IMR-90 (cell line): Measurements from ENCODE around the gene CCDC9. TPM values are rescaled to one million over a fixed set of nuclear protein-coding genes. Genes with fewer than 3 reads are reported as not detected.

Experiments used
- ATAC-seq: fragments of 200-7000 bp; cut with Tn5 transposase; 2 replicates; pipeline ENCODE4 v1.9.1; 2020; ENCODE audit warnings: low read depth, mild to moderate bottlenecking, moderate library complexity
- BruUV-seq: library from RNA; stranded (reverse); fragments of 400-500 nt; replicated peaks from 2 replicates; lab custom pipeline; 2021; lab: Mats Ljungman, UMichigan
- CTCF ChIA-PET: fragments of 300-600 bp; formaldehyde crosslinking; extraction: SDS; loops from one replicate; lab custom pipeline; 2021; ENCODE audit warnings: antibody characterized with exemption; lab: Yijun Ruan, JAX
- POLR2A ChIA-PET: fragments of 300-600 bp; sonication (Branson Sonifier 250); formaldehyde crosslinking; loops from one replicate; lab custom pipeline; 2022; ENCODE audit warnings: antibody characterized with exemption; ENCODE audit not compliant: unreplicated experiment; lab: Charles Lee
- DNase-seq: peaks from one replicate; pipeline ENCODE4 v3.0.0; 2013
- H2AFZ ChIP-seq: replicated peaks from 2 replicates; pipeline ENCODE3; 2013; ENCODE audit warnings: low read length, mild to moderate bottlenecking; ENCODE audit not compliant: poor library complexity
- H2AK5ac ChIP-seq: 2 replicates; pipeline ENCODE4 v1.6.1; 2013; ENCODE audit warnings: low read depth, low read length, inconsistent platforms
- H2AK9ac ChIP-seq: replicated peaks from 2 replicates; pipeline ENCODE3; 2013; ENCODE audit warnings: mild to moderate bottlenecking, low read depth, low read length, moderate library complexity; ENCODE audit not compliant: poor library complexity
- H2BK120ac ChIP-seq: 2 replicates; pipeline ENCODE4 v1.6.1; 2013; ENCODE audit warnings: low read depth, low read length, inconsistent platforms
- H2BK15ac ChIP-seq: 3 replicates; pipeline ENCODE4 v1.6.1; 2013; ENCODE audit warnings: low read depth, low read length, inconsistent platforms
- H2BK20ac ChIP-seq: 2 replicates; pipeline ENCODE4 v1.6.1; 2013; ENCODE audit warnings: low read depth, mild to moderate bottlenecking, inconsistent platforms, low read length, moderate library complexity
- H2BK5ac ChIP-seq: 2 replicates; pipeline ENCODE4 v1.6.1; 2013; ENCODE audit warnings: mild to moderate bottlenecking, low read depth, low read length, inconsistent platforms; ENCODE audit not compliant: poor library complexity, severe bottlenecking
- H3K14ac ChIP-seq: replicated peaks from 2 replicates; pipeline ENCODE4 v1.6.1; 2013; ENCODE audit warnings: low read depth, low read length, inconsistent platforms
- H3K18ac ChIP-seq: 2 replicates; pipeline ENCODE4 v1.6.1; 2013; ENCODE audit warnings: low read depth, low read length, control low read depth
- H3K23ac ChIP-seq: 2 replicates; pipeline ENCODE4 v1.6.1; 2013; ENCODE audit warnings: low read depth, low read length, inconsistent platforms
- H3K27ac ChIP-seq: 2 replicates; pipeline ENCODE4 v1.5.1; 2013; ENCODE audit warnings: mild to moderate bottlenecking, control low read depth, low read length; ENCODE audit not compliant: insufficient read depth
- H3K27me3 ChIP-seq: 2 replicates; pipeline ENCODE4 v1.6.1; 2013; ENCODE audit warnings: low read length; ENCODE audit not compliant: control insufficient read depth, insufficient read depth
- H3K36me3 ChIP-seq: 2 replicates; pipeline ENCODE4 v1.6.1; 2013; ENCODE audit warnings: low read length, mixed read lengths; ENCODE audit not compliant: control insufficient read depth, insufficient read depth
- H3K4ac ChIP-seq: 2 replicates; pipeline ENCODE4 v1.6.1; 2013; ENCODE audit warnings: low read depth, low read length, inconsistent platforms
- H3K4me1 ChIP-seq: 2 replicates; pipeline ENCODE4 v1.6.1; 2013; ENCODE audit warnings: low read length, mixed read lengths; ENCODE audit not compliant: control insufficient read depth, insufficient read depth
- H3K4me2 ChIP-seq: 2 replicates; pipeline ENCODE4 v1.6.1; 2013; ENCODE audit warnings: low read depth, mild to moderate bottlenecking, control low read depth, low read length, moderate library complexity
- H3K4me3 ChIP-seq: 2 replicates; pipeline ENCODE4 v1.5.1; 2013; ENCODE audit warnings: low read depth, mild to moderate bottlenecking, control low read depth, low read length, moderate library complexity; ENCODE audit not compliant: insufficient read depth
- H3K56ac ChIP-seq: 2 replicates; pipeline ENCODE4 v1.6.1; 2013; ENCODE audit warnings: low read length, inconsistent platforms; ENCODE audit not compliant: insufficient read depth; ENCODE audit errors: extremely low read depth
- H3K79me1 ChIP-seq, 2 experiments: 2 replicates each; pipeline ENCODE4 v1.6.1; 2013; ENCODE audit warnings: low read length in 2 of 2, inconsistent platforms in 1 of 2, low read depth in 1 of 2
- H3K9ac ChIP-seq: 2 replicates; pipeline ENCODE4 v1.6.1; 2013; ENCODE audit warnings: low read depth, low read length, control low read depth
- H3K9me1 ChIP-seq: 2 replicates; pipeline ENCODE4 v1.6.1; 2013; ENCODE audit warnings: low read length, inconsistent platforms; ENCODE audit not compliant: insufficient read depth
- H3K9me3 ChIP-seq: 2 replicates; pipeline ENCODE4 v1.6.1; 2013; ENCODE audit warnings: low read length; ENCODE audit not compliant: control insufficient read depth, insufficient read depth
- H4K20me1 ChIP-seq: 2 replicates; pipeline ENCODE4 v1.6.1; 2013; ENCODE audit warnings: low read length, inconsistent platforms; ENCODE audit not compliant: insufficient read depth
- H4K5ac ChIP-seq: 2 replicates; pipeline ENCODE4 v1.6.1; 2013; ENCODE audit warnings: mild to moderate bottlenecking, low read depth, low read length, control low read depth
- H4K8ac ChIP-seq, 2 experiments: 2 replicates each; pipeline ENCODE4 v1.6.1; 2013; ENCODE audit warnings: low read depth in 2 of 2, low read length in 2 of 2, control low read depth in 1 of 2, inconsistent platforms in 1 of 2
- H4K91ac ChIP-seq: 2 replicates; pipeline ENCODE4 v1.6.1; 2013; ENCODE audit warnings: low read depth, low read length, inconsistent platforms; ENCODE audit not compliant: insufficient read depth
- BHLHE40 ChIP-seq: fragments of 150-350 bp; IDR thresholded peaks from 2 replicates; pipeline ENCODE4 v1.6.1; 2016; ENCODE audit warnings: mild to moderate bottlenecking, low read depth, low read length
- CEBPB ChIP-seq: IDR thresholded peaks from 2 replicates; pipeline ENCODE4 v1.6.1; 2012; ENCODE audit warnings: low read depth, low read length, improper control_type of control experiment
- CHD1 ChIP-seq: IDR thresholded peaks from 2 replicates; pipeline ENCODE4 v1.6.1; 2012; ENCODE audit warnings: low read depth, low read length, improper control_type of control experiment
- FOS ChIP-seq: fragments of 150-350 bp; IDR thresholded peaks from 2 replicates; pipeline ENCODE4 v1.6.1; 2016; ENCODE audit warnings: low read depth, low read length
- MAFK ChIP-seq: IDR thresholded peaks from 2 replicates; pipeline ENCODE4 v1.6.1; 2012; ENCODE audit warnings: low read depth, low read length, improper control_type of control experiment
- MAZ ChIP-seq: IDR thresholded peaks from 2 replicates; pipeline ENCODE4 v1.6.1; 2012; ENCODE audit warnings: low read depth, mild to moderate bottlenecking, low read length, improper control_type of control experiment, moderate library complexity, borderline replicate concordance
- MXI1 ChIP-seq: IDR thresholded peaks from 2 replicates; pipeline ENCODE4 v1.6.1; 2012; ENCODE audit warnings: low read depth, mild to moderate bottlenecking, low read length, moderate library complexity, borderline replicate concordance
- NFE2L2 ChIP-seq: fragments of 150-350 bp; IDR thresholded peaks from 2 replicates; pipeline ENCODE4 v1.6.1; 2016; ENCODE audit warnings: low read depth, mild to moderate bottlenecking, low read length
- RFX5 ChIP-seq: IDR thresholded peaks from 2 replicates; pipeline ENCODE4 v1.8.0; 2012; ENCODE audit warnings: low read depth, mild to moderate bottlenecking, low read length, moderate library complexity
- SMC3 ChIP-seq: fragments of 150-350 bp; IDR thresholded peaks from 2 replicates; pipeline ENCODE4 v1.6.1; 2016; ENCODE audit warnings: low read depth, mild to moderate bottlenecking, antibody characterized with exemption, low read length, moderate library complexity
- USF2 ChIP-seq: fragments of 150-350 bp; IDR thresholded peaks from 2 replicates; pipeline ENCODE4 v1.6.1; 2017; ENCODE audit warnings: mild to moderate bottlenecking, antibody characterized with exemption, low read length, low read depth
- WGBS, 2 experiments: methylation state at CpG; one replicate each; pipeline versions ENCODE4 v1.1.5 to v1.1.7; 2013; ENCODE audit warnings: missing lambda C conversion rate in 2 of 2; ENCODE audit not compliant: insufficient read length in 1 of 2; ENCODE audit errors: extremely low coverage in 2 of 2; 5-methylcytosine and 5-hydroxymethylcytosine counted together
- dilution Hi-C: fragments of 300-500 bp; cut with HindIII; formaldehyde crosslinking; loops from one replicate; pipeline ENCODE4 v1.14.3; 2018; ENCODE audit warnings: low sequenced_read_pairs; ENCODE audit not compliant: unreplicated experiment
- in situ Hi-C: fragments of 300-500 bp; cut with MboI; formaldehyde crosslinking; loops from 3 replicates; pipeline ENCODE4 v1.14.3; 2019; ENCODE audit warnings: low sequenced_read_pairs, inconsistent platforms, mixed read lengths
- intact Hi-C: fragments of 100-400 bp; cut with micrococcal nuclease; formaldehyde crosslinking; loops from 2 replicates; pipeline ENCODE4 v1.10.0; 2022
- polyA plus RNA-seq, 3 experiments: library from polyadenylated mRNA; depleted of rRNA; stranded (reverse); fragments of >200 nt; gene quantifications; 2 replicates each; pipeline ENCODE4 v1.2.3, GENCODE V29; 2012; ENCODE audit warnings: low replicate concordance in 1 of 3
- total RNA-seq: library from RNA; depleted of rRNA; stranded (reverse); fragments of >200 nt; gene quantifications from 2 replicates; pipeline ENCODE4 v1.2.3, GENCODE V29; 2012
- TF ChIP-seq, protein P1 (sequence below): conservative IDR thresholded peaks from 2 replicates; pipeline ENCODE4 v1.5.1; 2012; ENCODE audit warnings: mild to moderate bottlenecking, low read depth, low read length, improper control_type of control experiment
- TF ChIP-seq, protein P2 (sequence below): fragments of 150-350 bp; IDR thresholded peaks from 2 replicates; pipeline ENCODE4 v1.6.1; 2016; ENCODE audit warnings: low read depth, mild to moderate bottlenecking, low read length, moderate library complexity, borderline replicate concordance

CCDC9 gene
- total and polyA plus RNA-seq, 2 of the 4 experiments (the other 2 are of a cell fraction) = 2.9 to 8.6 TPM

DNA sequence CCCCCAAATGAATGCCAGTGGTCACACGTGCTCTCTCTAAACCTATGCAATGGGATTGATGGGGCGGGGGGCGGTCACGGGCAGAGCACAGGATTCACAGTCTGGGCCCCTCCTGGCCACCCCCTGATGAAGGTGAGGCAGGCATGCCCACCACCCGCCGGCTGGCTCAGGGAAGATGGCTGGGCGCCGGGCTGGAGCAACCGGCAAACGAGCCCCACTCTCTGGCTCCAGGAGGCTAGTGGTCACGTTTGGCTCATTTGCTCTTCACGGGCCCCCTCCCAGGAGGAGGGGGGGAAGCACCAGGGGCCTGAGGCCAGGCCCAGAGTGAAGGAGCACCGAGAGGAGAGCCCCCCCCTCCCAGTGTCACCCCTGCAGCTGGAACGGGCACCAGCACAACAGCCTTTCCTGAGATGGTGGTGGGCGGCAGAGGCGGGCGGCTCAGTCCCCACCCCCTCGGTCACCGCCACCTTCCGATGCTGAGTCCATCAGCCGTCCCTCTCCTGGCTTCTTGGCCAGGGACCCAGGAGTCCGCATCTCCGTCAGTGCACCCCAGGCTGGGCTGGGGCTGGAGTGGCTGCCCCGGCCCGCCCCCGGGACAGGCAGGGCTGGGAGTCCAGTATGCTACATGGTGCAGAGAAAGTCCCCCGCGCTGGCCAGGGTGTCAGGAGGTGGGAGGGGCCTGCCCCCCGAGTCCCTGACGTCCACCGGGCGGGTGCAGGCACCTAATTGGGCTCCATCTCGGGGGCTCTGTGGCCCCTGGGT, 35.1 kb upstream of the CCDC9 start:
- DNase-seq = no peak
- POLR2A ChIA-PET = no interaction called here
- no peak for ATAC-seq
- H4K5ac ChIP-seq = no peak overlapping the region
- no peak for TF ChIP-seq MAFK
- TF ChIP-seq, protein P1, sequence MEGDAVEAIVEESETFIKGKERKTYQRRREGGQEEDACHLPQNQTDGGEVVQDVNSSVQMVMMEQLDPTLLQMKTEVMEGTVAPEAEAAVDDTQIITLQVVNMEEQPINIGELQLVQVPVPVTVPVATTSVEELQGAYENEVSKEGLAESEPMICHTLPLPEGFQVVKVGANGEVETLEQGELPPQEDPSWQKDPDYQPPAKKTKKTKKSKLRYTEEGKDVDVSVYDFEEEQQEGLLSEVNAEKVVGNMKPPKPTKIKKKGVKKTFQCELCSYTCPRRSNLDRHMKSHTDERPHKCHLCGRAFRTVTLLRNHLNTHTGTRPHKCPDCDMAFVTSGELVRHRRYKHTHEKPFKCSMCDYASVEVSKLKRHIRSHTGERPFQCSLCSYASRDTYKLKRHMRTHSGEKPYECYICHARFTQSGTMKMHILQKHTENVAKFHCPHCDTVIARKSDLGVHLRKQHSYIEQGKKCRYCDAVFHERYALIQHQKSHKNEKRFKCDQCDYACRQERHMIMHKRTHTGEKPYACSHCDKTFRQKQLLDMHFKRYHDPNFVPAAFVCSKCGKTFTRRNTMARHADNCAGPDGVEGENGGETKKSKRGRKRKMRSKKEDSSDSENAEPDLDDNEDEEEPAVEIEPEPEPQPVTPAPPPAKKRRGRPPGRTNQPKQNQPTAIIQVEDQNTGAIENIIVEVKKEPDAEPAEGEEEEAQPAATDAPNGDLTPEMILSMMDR = no peak
- no peak for TF ChIP-seq CEBPB
- TF ChIP-seq USF2 = no peak
- TF ChIP-seq MAZ = no peak
- TF ChIP-seq MXI1 = no peak
- no peak for TF ChIP-seq CHD1
- TF ChIP-seq, protein P2, sequence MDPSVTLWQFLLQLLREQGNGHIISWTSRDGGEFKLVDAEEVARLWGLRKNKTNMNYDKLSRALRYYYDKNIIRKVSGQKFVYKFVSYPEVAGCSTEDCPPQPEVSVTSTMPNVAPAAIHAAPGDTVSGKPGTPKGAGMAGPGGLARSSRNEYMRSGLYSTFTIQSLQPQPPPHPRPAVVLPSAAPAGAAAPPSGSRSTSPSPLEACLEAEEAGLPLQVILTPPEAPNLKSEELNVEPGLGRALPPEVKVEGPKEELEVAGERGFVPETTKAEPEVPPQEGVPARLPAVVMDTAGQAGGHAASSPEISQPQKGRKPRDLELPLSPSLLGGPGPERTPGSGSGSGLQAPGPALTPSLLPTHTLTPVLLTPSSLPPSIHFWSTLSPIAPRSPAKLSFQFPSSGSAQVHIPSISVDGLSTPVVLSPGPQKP = no peak
- TF ChIP-seq RFX5 = no peak
- no peak for TF ChIP-seq SMC3
- no peak for TF ChIP-seq FOS
- no peak for TF ChIP-seq BHLHE40
- TF ChIP-seq NFE2L2 = no peak
- in situ Hi-C loops = no loop called here
- intact Hi-C loops = no loop called here
- no peak overlapping the region for H2AFZ ChIP-seq
- H3K23ac ChIP-seq = no peak overlapping the region
- H2AK5ac ChIP-seq = no peak overlapping the region
- no peak overlapping the region for H3K4me2 ChIP-seq
- WGBS, 2 experiments = 83% methylated on average over 11 of the region's 33 CpGs; no CpG with 5 or more reads in 1 of the 2 experiments
- no peak overlapping the region for H3K4me3 ChIP-seq
- H2BK120ac ChIP-seq = no peak overlapping the region
- dilution Hi-C loops = no loop called here
- no peak overlapping the region for H3K18ac ChIP-seq
- H3K27ac ChIP-seq = no peak overlapping the region
- no peak overlapping the region for H3K4ac ChIP-seq
- no peak overlapping the region for H2BK5ac ChIP-seq
- no peak overlapping the region for H4K91ac ChIP-seq
- no peak overlapping the region for H4K8ac ChIP-seq
- H2BK15ac ChIP-seq = no peak overlapping the region
- no TSS peak for BruUV-seq
- no peak overlapping the region for H3K14ac ChIP-seq
- peaks cover 4% of the 10 kb centered on the region for H3K4me1 ChIP-seq
- H3K36me3 ChIP-seq = peaks cover 28% of the 10 kb centered on the region
- no peak overlapping the region for H2AK9ac ChIP-seq
- H3K56ac ChIP-seq = no peak overlapping the region
- H3K9ac ChIP-seq = no peak overlapping the region
- CTCF ChIA-PET = no interaction called here
- H3K27me3 ChIP-seq = no peaks in the 10 kb centered on the region
- peaks cover 9% of the 10 kb centered on the region for H4K20me1 ChIP-seq
- H3K9me3 ChIP-seq = no peaks in the 10 kb centered on the region
- H2BK20ac ChIP-seq = no peak overlapping the region
- H3K9me1 ChIP-seq = 0 out of 2 replicates have a peak, but pooled peaks cover 5% of the 10 kb centered on the region
- peaks cover 0 to 30% of the 10 kb centered on the region in 2 experiments for H3K79me1 ChIP-seq
